Lung (tissue), 16 donors: ENCODE measurements around the gene SMIM44. TPM values are rescaled to one million over a fixed set of nuclear protein-coding genes. Genes with fewer than 3 reads are reported as not detected.

Source experiments
- ATAC-seq: fragments of 200-7000 bp; cut with Tn5 transposase; one replicate; pipeline ENCODE4 v1.9.1; 2020; ENCODE audit warnings: moderate number of reproducible peaks; ENCODE audit not compliant: insufficient read depth, low FRiP score
- DNase-seq, 3 donors: peaks; one replicate each; pipeline ENCODE4 v3.0.0-alpha.2; 2013 to 2017
- H3K27ac ChIP-seq, 2 donors: one replicate each; pipeline ENCODE4 v1.5.1; 2013; ENCODE audit warnings: mild to moderate bottlenecking in 2 of 2, moderate library complexity in 2 of 2, control low read depth in 1 of 2, inconsistent platforms in 1 of 2, low read depth in 1 of 2, low read length in 1 of 2
- H3K27me3 ChIP-seq, 3 donors: one replicate each; pipeline ENCODE4 v1.5.1; 2013; ENCODE audit warnings: low read length in 2 of 3; ENCODE audit not compliant: control insufficient read depth in 3 of 3, insufficient read depth in 3 of 3
- H3K36me3 ChIP-seq, 4 donors: one replicate each; pipeline ENCODE4 v1.5.1; 2013; ENCODE audit warnings: low read length in 4 of 4, mild to moderate bottlenecking in 1 of 4, moderate library complexity in 1 of 4; ENCODE audit not compliant: control insufficient read depth in 4 of 4, insufficient read depth in 4 of 4
- H3K4me1 ChIP-seq, 5 donors: one replicate each; pipeline ENCODE4 v1.5.1; 2013; ENCODE audit warnings: low read length in 5 of 5, mild to moderate bottlenecking in 2 of 5, moderate library complexity in 1 of 5; ENCODE audit not compliant: control insufficient read depth in 5 of 5, insufficient read depth in 5 of 5
- H3K4me3 ChIP-seq: one replicate; pipeline ENCODE4 v1.5.1; 2013; ENCODE audit warnings: mild to moderate bottlenecking, control low read depth, moderate library complexity
- H3K9ac ChIP-seq, 2 donors: one replicate each; pipeline ENCODE4 v1.5.1; 2013; ENCODE audit warnings: low read length in 2 of 2, control low read depth in 1 of 2; ENCODE audit not compliant: insufficient read depth in 1 of 2
- H3K9me3 ChIP-seq, 4 donors: one replicate each; pipeline ENCODE4 v1.5.1; 2013; ENCODE audit warnings: low read length in 3 of 4, mild to moderate bottlenecking in 1 of 4, moderate library complexity in 1 of 4; ENCODE audit not compliant: control insufficient read depth in 4 of 4, insufficient read depth in 3 of 4
- WGBS, 2 donors: extraction: QIAGEN DNeasy Blood & Tissue Kit; methylation state at CpG; one replicate each; pipeline ENCODE4 v1.1.7; 2013; 5-methylcytosine and 5-hydroxymethylcytosine counted together
- long read RNA-seq, 5 donors: transcript quantifications; one replicate each; lab custom pipeline, GENCODE V29; 2026
- polyA plus RNA-seq, 2 donors: library from polyadenylated mRNA; stranded (reverse); fragments of 200-250 nt; gene quantifications; one replicate each; pipeline ENCODE4 v1.2.1, GENCODE V29; 2013
- total RNA-seq, 2 donors: library from RNA; depleted of rRNA in 1 of 2; stranded (reverse); fragments of >200 nt in 1 of 2; gene quantifications; one replicate each; pipeline ENCODE4 v1.2.1, GENCODE V29; 2014 to 2021
- TF ChIP-seq, protein P1 (sequence below): IDR thresholded peaks from 2 replicates; pipeline ENCODE4 v1.5.1; 2012; ENCODE audit warnings: mild to moderate bottlenecking; ENCODE audit errors: control extremely low read depth, extremely low read depth
- donor health status: control.
- donor health status: control.
- donor health status: Bipolar disorder and iron deficiency.
- donor health status: healthy.
- donor health status: DM: yes; HTN: yes; CAD: no.

The SMIM44 gene
- total RNA-seq: not detected
- not detected for polyA plus RNA-seq
- long read RNA-seq, donor 1: 0 reads
- long read RNA-seq, donor 2: 0 reads
- long read RNA-seq, donor 3: 0 reads
- long read RNA-seq, donor 4: 0 reads
- long read RNA-seq, donor 5: 0 reads

DNA sequence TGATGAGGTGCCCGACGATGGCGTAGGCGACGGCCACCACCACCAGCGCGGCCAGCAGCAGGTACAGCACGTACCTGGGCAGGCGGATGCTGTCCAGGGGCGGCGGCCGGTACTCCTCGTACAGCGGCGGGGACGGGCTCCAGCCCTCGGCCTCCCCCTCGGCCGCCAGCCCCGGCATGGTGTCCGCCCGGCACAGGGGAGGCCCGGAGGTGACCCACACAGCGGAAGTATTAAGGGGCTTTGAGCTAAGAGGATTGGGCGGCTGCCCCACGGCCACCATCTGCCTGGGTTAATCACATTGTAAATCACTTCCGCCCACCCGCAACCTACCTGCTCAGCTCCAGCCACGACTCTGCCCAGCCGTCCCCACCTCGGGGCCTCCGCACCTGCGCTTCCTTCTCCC lies at the start of gene SMIM44:
SMIM44 (minus strand) TSS at position 216 of the 403 bp plus-strand sequence; CDS start at position 178, 38 bp downstream.
- H3K27ac ChIP-seq: no peak within 1 kb of the TSS
- H3K4me1 ChIP-seq: peaks cover 0 to 3% (median 0%) of the 10 kb centered on the region in 5 donors
- DNase-seq (no peak), ATAC-seq (no peak)
- TF ChIP-seq, protein P1, sequence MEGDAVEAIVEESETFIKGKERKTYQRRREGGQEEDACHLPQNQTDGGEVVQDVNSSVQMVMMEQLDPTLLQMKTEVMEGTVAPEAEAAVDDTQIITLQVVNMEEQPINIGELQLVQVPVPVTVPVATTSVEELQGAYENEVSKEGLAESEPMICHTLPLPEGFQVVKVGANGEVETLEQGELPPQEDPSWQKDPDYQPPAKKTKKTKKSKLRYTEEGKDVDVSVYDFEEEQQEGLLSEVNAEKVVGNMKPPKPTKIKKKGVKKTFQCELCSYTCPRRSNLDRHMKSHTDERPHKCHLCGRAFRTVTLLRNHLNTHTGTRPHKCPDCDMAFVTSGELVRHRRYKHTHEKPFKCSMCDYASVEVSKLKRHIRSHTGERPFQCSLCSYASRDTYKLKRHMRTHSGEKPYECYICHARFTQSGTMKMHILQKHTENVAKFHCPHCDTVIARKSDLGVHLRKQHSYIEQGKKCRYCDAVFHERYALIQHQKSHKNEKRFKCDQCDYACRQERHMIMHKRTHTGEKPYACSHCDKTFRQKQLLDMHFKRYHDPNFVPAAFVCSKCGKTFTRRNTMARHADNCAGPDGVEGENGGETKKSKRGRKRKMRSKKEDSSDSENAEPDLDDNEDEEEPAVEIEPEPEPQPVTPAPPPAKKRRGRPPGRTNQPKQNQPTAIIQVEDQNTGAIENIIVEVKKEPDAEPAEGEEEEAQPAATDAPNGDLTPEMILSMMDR: no peak
- H3K36me3 ChIP-seq: no peaks in the 10 kb centered on the region
- H3K27me3 ChIP-seq: peaks cover 0 to 14% (median 13%) of the 10 kb centered on the region in 3 donors
- WGBS, 2 donors: 76 to 92% methylated on average over 30 to 33 of the region's 33 CpGs
- no peaks in the 10 kb centered on the region for H3K9me3 ChIP-seq
- no peak within 1 kb of the TSS for H3K9ac ChIP-seq
- H3K4me3 ChIP-seq: no peak within 1 kb of the TSS

GRCh38 chr19:3533033-3533432 lies 49.8 kb upstream of the SMIM44 start:
- no peak for ATAC-seq
- no peak overlapping the region for H3K4me3 ChIP-seq
- no peaks in the 10 kb centered on the region for H3K9me3 ChIP-seq
- H3K36me3 ChIP-seq: peaks cover 3 to 72% (median 25%) of the 10 kb centered on the region in 4 donors
- H3K27ac ChIP-seq: no peak overlapping the region
- WGBS, 2 donors: 88 to 96% methylated on average over 17 of the region's 17 CpGs
- no peaks in the 10 kb centered on the region for H3K27me3 ChIP-seq
- no peaks in the 10 kb centered on the region for H3K4me1 ChIP-seq
- no peak for DNase-seq
- no peak overlapping the region for H3K9ac ChIP-seq
- TF ChIP-seq, protein P1: no peak

DNA sequence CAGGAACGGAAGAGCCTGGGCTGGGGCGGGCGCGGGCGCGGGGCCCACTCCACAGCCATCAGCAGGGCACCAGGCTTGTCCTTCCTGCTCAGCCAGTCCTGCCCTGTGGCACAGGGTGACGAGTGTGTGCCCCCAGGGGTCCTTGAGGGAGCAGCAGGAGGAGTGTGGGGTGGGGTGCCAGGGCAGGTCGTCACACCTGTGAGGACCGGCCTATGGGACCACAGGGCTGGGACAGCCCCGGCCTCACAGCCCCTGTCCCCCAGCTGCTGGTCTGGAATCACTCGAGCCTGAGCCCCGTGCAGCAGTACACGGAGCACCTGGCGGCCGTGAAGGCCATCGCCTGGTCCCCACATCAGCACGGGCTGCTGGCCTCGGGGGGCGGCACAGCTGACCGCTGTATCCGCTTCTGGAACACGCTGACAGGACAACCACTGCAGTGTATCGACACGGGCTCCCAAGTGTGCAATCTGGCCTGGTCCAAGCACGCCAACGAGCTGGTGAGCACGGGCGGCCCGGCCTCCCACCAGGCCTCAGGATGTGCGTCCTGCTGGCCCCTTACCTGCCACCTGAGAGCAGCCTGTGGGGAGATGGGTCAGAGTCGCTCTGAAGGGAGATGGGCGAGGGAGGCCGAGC lies 49.0 kb upstream of the SMIM44 start:
- no peak for DNase-seq

More for the DNA sequence above, 49.0 kb upstream of the SMIM44 start:
- WGBS, 2 donors: 96 to 97% methylated on average over 31 to 33 of the region's 33 CpGs
- Histone ChIP-seq H3K36me3 (peaks cover 7 to 75% (median 27%) of the 10 kb centered on the region in 4 donors), H3K9ac (no peak overlapping the region), H3K4me3 (no peak overlapping the region), H3K4me1 (no peaks in the 10 kb centered on the region), H3K27ac (no peak overlapping the region), H3K27me3 (no peaks in the 10 kb centered on the region), H3K9me3 (no peaks in the 10 kb centered on the region)
- TF ChIP-seq, protein P1: no peak
- no peak for ATAC-seq
